CD4-positive, alpha-beta T cell treated with Interleukin-12 subunit alpha and Interleukin-12 subunit beta, for 1 hour (primary cell): ENCODE data around the gene MED26.

ENCODE experiments used
- DNase-seq: peaks from one replicate; pipeline ENCODE4 v3.0.0-alpha.2; 2020

Gene MED26

GRCh38 chr19:16531380-16531669 lies 96.7 kb downstream of the MED26 start:
- DNase-seq: no peak

- no peak for DNase-seq
These were observed 97.2 kb downstream of the MED26 start for GRCh38 chr19:16530540-16531379.

DNA sequence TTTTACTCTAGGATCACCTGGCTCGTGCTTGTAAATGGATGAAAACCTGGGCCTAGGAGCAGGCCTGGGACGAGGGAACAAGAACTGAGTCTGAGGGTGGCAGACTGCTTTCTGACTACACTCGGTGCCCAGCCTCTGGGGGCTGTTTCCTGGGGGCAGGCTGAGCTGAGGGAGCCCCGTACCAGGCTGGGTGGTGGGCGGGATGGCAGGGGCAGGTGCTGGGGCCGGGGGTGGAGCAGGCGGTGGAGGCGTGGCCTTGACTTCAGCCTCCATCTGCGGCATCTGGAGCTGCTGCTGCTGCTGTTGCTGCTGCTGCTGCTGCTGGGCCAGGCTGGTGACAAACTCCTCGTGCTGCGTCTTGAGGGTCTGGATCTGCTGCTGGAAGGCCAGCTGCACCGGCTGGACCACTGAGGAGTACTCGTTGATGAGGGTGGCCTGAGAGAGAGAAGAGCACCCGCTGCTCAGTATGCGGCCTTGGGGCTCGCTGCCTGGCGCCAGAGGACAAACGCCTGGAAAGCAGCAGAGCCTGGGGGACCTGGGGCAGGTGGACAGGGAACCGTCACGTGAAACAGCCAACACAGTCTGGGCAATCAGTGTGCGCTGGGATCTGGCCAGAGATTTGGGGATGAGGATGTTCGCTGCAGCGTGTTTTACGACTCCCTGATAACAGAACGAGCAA lies 98.4 kb downstream of the MED26 start:
- no peak for DNase-seq

- DNase-seq: peak; percentile 55
These were observed 100.0 kb downstream of the MED26 start for GRCh38 chr19:16527971-16528521.

GRCh38 chr19:16527334-16527935 lies 100.6 kb downstream of the MED26 start:
- no peak for DNase-seq

GRCh38 chr19:16525751-16526481 lies 102.1 kb downstream of the MED26 start:
- no peak for DNase-seq

- DNase-seq: no peak
These were observed 102.8 kb downstream of the MED26 start for GRCh38 chr19:16524991-16525734.
